Body of pancreas (tissue), 4 donors: Measurements from ENCODE around the gene TMEM255B.

Experiments used
- POLR2A ChIP-seq, 3 donors: fragments of 450-650 bp; IDR thresholded peaks; one replicate each; pipeline ENCODE4 v1.6.1; 2016; ENCODE audit warnings: antibody characterized with exemption in 3 of 3, mild to moderate bottlenecking in 2 of 3
- TF ChIP-seq, protein P1 (sequence below), 7 experiments: fragments of 450-650 bp in 4 of 7; fragments of 200-600 bp in 3 of 7; sonication (generic) in 3 of 7; IDR thresholded peaks; one replicate each; pipeline ENCODE4 v1.5.1; 2016 to 2019; ENCODE audit warnings: antibody characterized with exemption in 7 of 7

DNA sequence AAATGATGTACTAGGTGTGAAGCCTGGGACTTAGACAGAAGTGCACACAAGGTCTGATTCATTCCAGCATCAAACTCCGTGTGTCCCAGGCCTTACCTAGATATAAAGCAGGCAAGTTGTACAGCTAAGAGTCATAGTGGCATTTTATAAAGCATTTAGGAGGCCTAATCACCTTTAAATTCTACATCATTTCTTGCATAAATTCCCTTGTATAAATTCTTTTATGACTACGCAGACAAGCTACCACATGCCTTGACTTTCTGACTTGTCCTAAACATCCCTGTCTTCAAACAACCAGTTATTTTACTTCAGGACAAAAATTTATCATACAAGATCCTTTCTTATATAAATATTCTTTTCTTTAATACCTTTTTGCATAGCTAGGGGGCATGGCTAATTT lies 22.5 kb downstream of the TMEM255B start:
- TF ChIP-seq, protein P1, sequence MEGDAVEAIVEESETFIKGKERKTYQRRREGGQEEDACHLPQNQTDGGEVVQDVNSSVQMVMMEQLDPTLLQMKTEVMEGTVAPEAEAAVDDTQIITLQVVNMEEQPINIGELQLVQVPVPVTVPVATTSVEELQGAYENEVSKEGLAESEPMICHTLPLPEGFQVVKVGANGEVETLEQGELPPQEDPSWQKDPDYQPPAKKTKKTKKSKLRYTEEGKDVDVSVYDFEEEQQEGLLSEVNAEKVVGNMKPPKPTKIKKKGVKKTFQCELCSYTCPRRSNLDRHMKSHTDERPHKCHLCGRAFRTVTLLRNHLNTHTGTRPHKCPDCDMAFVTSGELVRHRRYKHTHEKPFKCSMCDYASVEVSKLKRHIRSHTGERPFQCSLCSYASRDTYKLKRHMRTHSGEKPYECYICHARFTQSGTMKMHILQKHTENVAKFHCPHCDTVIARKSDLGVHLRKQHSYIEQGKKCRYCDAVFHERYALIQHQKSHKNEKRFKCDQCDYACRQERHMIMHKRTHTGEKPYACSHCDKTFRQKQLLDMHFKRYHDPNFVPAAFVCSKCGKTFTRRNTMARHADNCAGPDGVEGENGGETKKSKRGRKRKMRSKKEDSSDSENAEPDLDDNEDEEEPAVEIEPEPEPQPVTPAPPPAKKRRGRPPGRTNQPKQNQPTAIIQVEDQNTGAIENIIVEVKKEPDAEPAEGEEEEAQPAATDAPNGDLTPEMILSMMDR (IDR thresholded peaks at IDR 0.05) = no peak
- TF ChIP-seq POLR2A (IDR thresholded peaks at IDR 0.05) = no peak
